ENCODE data around the gene PGM1. TPM values are rescaled to one million over a fixed set of nuclear protein-coding genes. Genes with fewer than 3 reads are reported as not detected.

The PGM1 gene
- total RNA-seq, 3 donors from 2014 or later, result 59.0 to 130 (median 80.1) TPM

DNA sequence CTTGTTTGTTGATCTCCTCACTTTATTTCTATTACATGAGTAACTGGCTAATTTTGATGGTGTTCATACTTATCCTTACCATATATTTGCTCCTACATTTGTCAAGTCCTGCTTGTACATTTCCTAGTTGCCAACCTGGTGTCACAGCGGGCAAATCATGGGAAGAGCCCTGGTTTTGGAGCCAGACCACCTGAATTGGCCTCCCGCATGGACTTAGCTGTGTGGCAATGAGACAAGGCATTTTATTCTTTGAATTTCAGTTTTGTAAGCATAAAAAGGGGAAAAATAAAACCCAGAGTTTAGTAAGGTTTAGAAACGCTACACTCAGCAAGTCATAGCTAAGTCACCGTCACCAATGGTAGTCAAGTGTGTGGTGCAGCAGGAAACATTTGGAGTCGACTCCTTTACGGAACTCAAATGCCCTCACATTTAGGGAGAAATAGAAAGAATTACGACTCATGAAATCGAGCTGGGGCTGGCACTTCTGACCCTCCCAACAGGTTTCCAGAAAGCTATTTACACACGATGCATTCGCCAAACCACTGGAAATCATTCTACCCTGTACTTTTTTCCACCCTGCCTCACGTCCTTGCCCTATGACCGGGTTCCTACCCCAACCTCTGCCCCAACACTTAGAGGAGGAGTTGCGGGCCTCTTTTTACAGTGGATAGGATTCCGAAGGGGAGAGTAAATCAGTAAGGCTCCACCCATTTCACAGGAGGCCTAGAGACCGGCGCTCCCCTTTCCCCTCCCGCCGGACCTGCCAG is 492 bp upstream of the PGM1 start:
- intact Hi-C loops (cut with DNase I; ENCODE audit: low total_unique reads), result no loop called here
- H3K4me3 ChIP-seq, result peak overlapping the region; percentile 78 to 92 (median 82)
- no peaks in the 10 kb centered on the region for H3K27me3 ChIP-seq
- TF ChIP-seq CTCF (IDR thresholded peaks at IDR 0.05) (no peak), POLR2AphosphoS5 (IDR thresholded peaks at IDR 0.05) (no peak), POLR2A (IDR thresholded peaks at IDR 0.05) (no peak)
- H3K9me3 ChIP-seq, result no peaks in the 10 kb centered on the region
- H3K4me1 ChIP-seq, result no peaks in the 10 kb centered on the region
- DNase-seq (ENCODE audit: low spot score in 2 of 2), result no peak
- no peaks in the 10 kb centered on the region for H3K36me3 ChIP-seq
- H3K27ac ChIP-seq, result peak overlapping the region; percentile 97

- Histone ChIP-seq H3K36me3 (no peaks in the 10 kb centered on the region), H3K27ac (peak overlapping the region; percentile 97), H3K9me3 (no peaks in the 10 kb centered on the region), H3K4me3 (peak overlapping the region; percentile 78 to 92 (median 82)), H3K4me1 (no peaks in the 10 kb centered on the region), H3K27me3 (no peaks in the 10 kb centered on the region)
- TF ChIP-seq POLR2A (IDR thresholded peaks at IDR 0.05) (no peak), CTCF (IDR thresholded peaks at IDR 0.05) (no peak), POLR2AphosphoS5 (IDR thresholded peaks at IDR 0.05) (peak in 2 of 3 donors; percentile 8 to 37)
- intact Hi-C loops (cut with DNase I; ENCODE audit: low total_unique reads), result no loop called here
- DNase-seq (ENCODE audit: low spot score in 2 of 2), result peak; percentile 68 to 82
These were observed 835 bp downstream of the PGM1 start for GRCh38 chr1:63593886-63594605.

- intact Hi-C loops (cut with DNase I; ENCODE audit: low total_unique reads), result no loop called here
- no peaks in the 10 kb centered on the region for H3K27me3 ChIP-seq
- no peak for DNase-seq (ENCODE audit: low spot score in 2 of 2)
- no peak overlapping the region for H3K27ac ChIP-seq
- no peaks in the 10 kb centered on the region for H3K9me3 ChIP-seq
- no peak for TF ChIP-seq CTCF (IDR thresholded peaks at IDR 0.05)
- TF ChIP-seq POLR2A (IDR thresholded peaks at IDR 0.05), result no peak
- TF ChIP-seq POLR2AphosphoS5 (IDR thresholded peaks at IDR 0.05), result no peak
- H3K4me3 ChIP-seq, result no peak overlapping the region
- H3K36me3 ChIP-seq, result no peaks in the 10 kb centered on the region
- H3K4me1 ChIP-seq, result no peaks in the 10 kb centered on the region
These were observed 2.2 kb downstream of the PGM1 start for GRCh38 chr1:63595435-63595834.

DNA sequence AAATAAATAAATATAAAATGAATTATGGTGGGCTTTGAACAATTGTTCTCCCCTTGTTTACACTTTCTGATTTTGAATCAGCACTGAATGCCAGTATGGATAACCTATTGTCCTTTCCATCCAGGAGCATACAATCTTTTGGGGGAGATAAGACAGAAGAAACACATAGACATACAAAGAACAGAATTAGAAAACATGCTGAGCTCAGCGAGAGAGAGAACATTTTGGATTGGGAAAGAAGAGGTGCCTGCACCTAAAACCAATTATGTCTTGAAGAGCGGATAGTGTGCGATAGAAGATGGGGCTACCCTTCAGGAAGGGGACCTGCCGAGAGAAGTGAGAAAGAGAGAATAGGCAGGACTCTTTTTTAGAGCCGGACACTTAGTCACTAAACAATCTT is 6.6 kb downstream of the PGM1 start:
- Histone ChIP-seq H3K27me3 (no peaks in the 10 kb centered on the region), H3K27ac (no peak overlapping the region), H3K36me3 (no peaks in the 10 kb centered on the region), H3K9me3 (no peaks in the 10 kb centered on the region), H3K4me3 (no peak overlapping the region), H3K4me1 (no peaks in the 10 kb centered on the region)
- no peak for DNase-seq (ENCODE audit: low spot score in 2 of 2)
- intact Hi-C loops (cut with DNase I; ENCODE audit: low total_unique reads), result no loop called here
- TF ChIP-seq POLR2AphosphoS5 (IDR thresholded peaks at IDR 0.05), result no peak
- TF ChIP-seq POLR2A (IDR thresholded peaks at IDR 0.05), result no peak
- no peak for TF ChIP-seq CTCF (IDR thresholded peaks at IDR 0.05)

GRCh38 chr1:63600248-63600647 is 7.0 kb downstream of the PGM1 start:
- DNase-seq (ENCODE audit: low spot score in 2 of 2), result no peak
- no peaks in the 10 kb centered on the region for H3K36me3 ChIP-seq
- no peaks in the 10 kb centered on the region for H3K9me3 ChIP-seq
- TF ChIP-seq POLR2A (IDR thresholded peaks at IDR 0.05) (no peak), POLR2AphosphoS5 (IDR thresholded peaks at IDR 0.05) (no peak), CTCF (IDR thresholded peaks at IDR 0.05) (no peak)
- no peak overlapping the region for H3K4me3 ChIP-seq
- H3K27me3 ChIP-seq, result no peaks in the 10 kb centered on the region
- no peaks in the 10 kb centered on the region for H3K4me1 ChIP-seq
- no peak overlapping the region for H3K27ac ChIP-seq
- intact Hi-C loops (cut with DNase I; ENCODE audit: low total_unique reads), result no loop called here

Data from breast epithelium (tissue), 4 donors.